ENCODE results near the gene MRC2. TPM values are rescaled to one million over a fixed set of nuclear protein-coding genes. Genes with fewer than 3 reads are reported as not detected.

MRC2 gene
- total and polyA plus RNA-seq, 9 of the 15 experiments (the other 6 are each of a cell fraction or from before 2014, with no cell fraction given), result 0.28 to 11.5 (median 6.6) TPM

GRCh38 chr17:62599964-62600657 is 27.4 kb upstream of the MRC2 start:
- H3K27ac ChIP-seq (ENCODE audit: extremely low read depth, low read depth, low read length), result no peak overlapping the region
- TF ChIP-seq KDM5B (IDR thresholded peaks at IDR 0.05; ENCODE audit: insufficient replicate concordance, low read depth, low read length) (no peak), JUN (IDR thresholded peaks at IDR 0.05; ENCODE audit: borderline replicate concordance, low read depth, low read length) (no peak), JUN (CRISPR knock-in tag; IDR thresholded peaks at IDR 0.05; ENCODE audit: borderline replicate concordance) (no peak), ARID3B (CRISPR knock-in tag; IDR thresholded peaks at IDR 0.05; ENCODE audit: borderline replicate concordance) (no peak), GATA2 (CRISPR knock-in tag; IDR thresholded peaks at IDR 0.05) (no peak), ETS2 (tag; IDR thresholded peaks at IDR 0.05; ENCODE audit: borderline replicate concordance, poor library complexity, severe bottlenecking) (no peak)
- ATAC-seq (no peak), DNase-seq (ENCODE audit: extremely low read depth in 1 of 4, low spot score in 3 of 4) (no peak), FAIRE-seq (no peak)
- in situ Hi-C loops (cut with MboI) (no loop called here), intact Hi-C loops (cut with micrococcal nuclease) (no loop called here)
- 91% methylated on average over 6 of the region's 6 CpGs for WGBS (ENCODE audit: insufficient coverage, low coverage, missing lambda C conversion rate)
- H3K9ac ChIP-seq (ENCODE audit: insufficient read depth in 1 of 2, low read depth in 2 of 2, low read length in 2 of 2), result no peak overlapping the region
- H3K36me3 ChIP-seq (ENCODE audit: control insufficient read depth, insufficient read depth, low read length), result peaks cover 76% of the 10 kb centered on the region
- H3K4me1 ChIP-seq (replicated peaks in 1 of 2; ENCODE audit: control insufficient read depth in 2 of 2, insufficient read depth in 2 of 2, low read length in 2 of 2), result no peaks in the 10 kb centered on the region
- H3K27me3 ChIP-seq (ENCODE audit: control insufficient read depth in 2 of 2, insufficient read depth in 2 of 2, low read length in 2 of 2), result no peaks in the 10 kb centered on the region
- ChIA-PET POLR2A (interaction anchor here (0.9 kb wide), 1 partner anchor 30 kb away, joined by 3 read pairs; no protein-coding TSS in a partner anchor), CTCF (ENCODE audit: low intra/inter-chr PET ratio) (no interaction called here)
- H2AFZ ChIP-seq (ENCODE audit: low read depth, low read length), result no peak overlapping the region
- BruUV-seq (replicated peaks), result no TSS peak
- no peaks in the 10 kb centered on the region for H3K9me1 ChIP-seq (ENCODE audit: control insufficient read depth, insufficient read depth, low read length)
- peaks cover 6% of the 10 kb centered on the region for H3K9me3 ChIP-seq (replicated peaks; ENCODE audit: control insufficient read depth, insufficient read depth, low read depth, low read length)
- no peaks in the 10 kb centered on the region for H3K79me2 ChIP-seq (ENCODE audit: control insufficient read depth, insufficient read depth, low read length)
- H4K20me1 ChIP-seq (replicated peaks; ENCODE audit: control insufficient read depth, insufficient read depth, low read length), result no peaks in the 10 kb centered on the region
- no peak overlapping the region for H3K4me3 ChIP-seq
- no peak overlapping the region for H3K4me2 ChIP-seq (ENCODE audit: insufficient read depth, low read length)

Data from K562 (cell line).